HL-60 (cell line): Measurements from ENCODE around the gene MMRN2.

Experiments
- DNase-seq, 2 experiments: peaks; one replicate each; pipeline ENCODE4 v3.0.0-alpha.2; 2010 to 2020; ENCODE audit warnings: low read depth in 1 of 2, low spot score in 1 of 2
- H3K27ac ChIP-seq: fragments of 250-450 bp; sonication (Bioruptor Pico); replicated peaks from 2 replicates; pipeline ENCODE4 v1.5.1; 2020; ENCODE audit warnings: mild to moderate bottlenecking, moderate library complexity
- H3K27me3 ChIP-seq: fragments of 250-450 bp; sonication (Bioruptor Pico); 2 replicates; pipeline ENCODE4 v1.5.1; 2021; ENCODE audit warnings: mild to moderate bottlenecking, moderate library complexity; ENCODE audit not compliant: insufficient read depth, poor library complexity, severe bottlenecking
- H3K4me3 ChIP-seq: replicated peaks from 2 replicates; pipeline ENCODE4 v1.5.1; 2011; ENCODE audit warnings: mild to moderate bottlenecking, control low read depth, low read length; ENCODE audit not compliant: insufficient read depth
- CTCF ChIP-seq: IDR thresholded peaks from one replicate; pipeline ENCODE4 v1.5.1; 2011; ENCODE audit warnings: low read length, control low read depth, inconsistent platforms; ENCODE audit not compliant: insufficient read depth
- GABPA ChIP-seq: IDR thresholded peaks from 2 replicates; pipeline ENCODE4 v1.6.1; 2012; ENCODE audit warnings: low read depth
- POLR2AphosphoS5 ChIP-seq: IDR thresholded peaks from 2 replicates; pipeline ENCODE4 v1.6.1; 2012; ENCODE audit warnings: low read depth
- REST ChIP-seq: IDR thresholded peaks from 2 replicates; pipeline ENCODE4 v1.6.1; 2012; ENCODE audit warnings: low read depth; ENCODE audit not compliant: insufficient replicate concordance
- SPI1 ChIP-seq: IDR thresholded peaks from 2 replicates; pipeline ENCODE4 v1.6.1; 2012; ENCODE audit warnings: low read depth, mild to moderate bottlenecking, borderline replicate concordance

Gene MMRN2

GRCh38 chr10:86969421-86970041 lies 12.1 kb upstream of the MMRN2 start:
- Histone ChIP-seq H3K27me3 (peaks cover 34% of the 10 kb centered on the region), H3K4me3 (no peak overlapping the region), H3K27ac (no peak overlapping the region)
- DNase-seq, result no peak
- TF ChIP-seq SPI1, result no peak
- TF ChIP-seq GABPA, result no peak
- TF ChIP-seq REST, result no peak
- no peak for TF ChIP-seq POLR2AphosphoS5
- TF ChIP-seq CTCF, result no peak

- Histone ChIP-seq H3K27ac (no peak overlapping the region), H3K4me3 (no peak overlapping the region)
These were observed 11.6 kb upstream of the MMRN2 start for GRCh38 chr10:86968994-86969355.

GRCh38 chr10:86968271-86968993 lies 11.0 kb upstream of the MMRN2 start, which contains the start of gene ADIRF:
Gene ADIRF, plus strand, starts transcription at chr10:86968482. Its CDS starts 63 bp downstream, at chr10:86968545.
- DNase-seq, result no peak
- no peak within 1 kb of the TSS for H3K27ac ChIP-seq
- TF ChIP-seq POLR2AphosphoS5 (no peak), REST (no peak), GABPA (no peak), CTCF (no peak), SPI1 (no peak)
- no peak within 1 kb of the TSS for H3K4me3 ChIP-seq
- H3K27me3 ChIP-seq, result peaks cover 34% of the 10 kb centered on the region

More at GRCh38 chr10:86968994-86969355, 11.6 kb upstream of the MMRN2 start:
- H3K27me3 ChIP-seq, result peaks cover 34% of the 10 kb centered on the region
- no peak for DNase-seq
- TF ChIP-seq REST, result no peak
- no peak for TF ChIP-seq SPI1
- TF ChIP-seq GABPA, result no peak
